A549 (cell line): Measurements from ENCODE around the gene SSH2.

Source experiments
- POLR2A ChIP-seq: IDR thresholded peaks from 2 replicates; pipeline ENCODE4 v1.6.1; 2012; ENCODE audit warnings: mild to moderate bottlenecking, low read length
- SMC3 ChIP-seq: fragments of >200 bp; sonication (Bioruptor Twin); formaldehyde crosslinking; IDR thresholded peaks from 3 replicates; pipeline ENCODE4 v1.6.1; 2018; ENCODE audit warnings: inconsistent platforms
- TF ChIP-seq, protein P1 (sequence below): fragments of >200 bp; sonication (Bioruptor Twin); formaldehyde crosslinking; IDR thresholded peaks from 3 replicates; pipeline ENCODE4 v1.5.1; 2016

DNA sequence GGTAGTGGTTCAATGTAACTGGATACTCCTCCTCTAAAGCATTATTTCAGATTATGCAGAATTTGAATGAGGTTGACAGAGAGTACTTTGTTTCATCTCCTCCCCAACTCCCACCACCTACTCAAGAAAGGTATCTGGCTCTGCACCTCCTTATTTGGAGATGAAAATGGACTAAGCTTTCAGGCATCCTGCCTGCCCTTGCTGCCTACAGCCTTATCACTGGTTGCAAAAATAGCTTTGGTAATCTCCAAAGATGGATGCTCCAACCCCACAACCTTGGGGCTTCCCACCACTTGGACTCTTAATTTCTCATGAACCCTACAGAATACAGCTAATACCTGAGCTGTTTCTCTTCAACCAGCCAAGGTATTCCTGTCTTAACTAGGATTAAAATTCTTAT lies 262.1 kb downstream of the SSH2 start:
- TF ChIP-seq, protein P1, sequence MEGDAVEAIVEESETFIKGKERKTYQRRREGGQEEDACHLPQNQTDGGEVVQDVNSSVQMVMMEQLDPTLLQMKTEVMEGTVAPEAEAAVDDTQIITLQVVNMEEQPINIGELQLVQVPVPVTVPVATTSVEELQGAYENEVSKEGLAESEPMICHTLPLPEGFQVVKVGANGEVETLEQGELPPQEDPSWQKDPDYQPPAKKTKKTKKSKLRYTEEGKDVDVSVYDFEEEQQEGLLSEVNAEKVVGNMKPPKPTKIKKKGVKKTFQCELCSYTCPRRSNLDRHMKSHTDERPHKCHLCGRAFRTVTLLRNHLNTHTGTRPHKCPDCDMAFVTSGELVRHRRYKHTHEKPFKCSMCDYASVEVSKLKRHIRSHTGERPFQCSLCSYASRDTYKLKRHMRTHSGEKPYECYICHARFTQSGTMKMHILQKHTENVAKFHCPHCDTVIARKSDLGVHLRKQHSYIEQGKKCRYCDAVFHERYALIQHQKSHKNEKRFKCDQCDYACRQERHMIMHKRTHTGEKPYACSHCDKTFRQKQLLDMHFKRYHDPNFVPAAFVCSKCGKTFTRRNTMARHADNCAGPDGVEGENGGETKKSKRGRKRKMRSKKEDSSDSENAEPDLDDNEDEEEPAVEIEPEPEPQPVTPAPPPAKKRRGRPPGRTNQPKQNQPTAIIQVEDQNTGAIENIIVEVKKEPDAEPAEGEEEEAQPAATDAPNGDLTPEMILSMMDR: no peak
- no peak for TF ChIP-seq POLR2A
- TF ChIP-seq SMC3: no peak
